ENCODE results near the gene CYP2R1. TPM values are rescaled to one million over a fixed set of nuclear protein-coding genes. Genes with fewer than 3 reads are reported as not detected.
A peak's percentile ranks its signal among the peaks of the same experiment; 100 is the strongest.

CYP2R1 gene
- total RNA-seq (10 to 100 TPM; 14.2 to 15.8 TPM), total RNA-seq (5.2 to 55.0 (median 22.5) reads per million in 172 experiments)
- 25.4 TPM for polyA plus RNA-seq (2013, experiment 1 of 2)
- 24.7 TPM for polyA plus RNA-seq (2013, experiment 2 of 2)

GRCh38 chr11:14892036-14892556 is at the start of gene CYP2R1:
Gene CYP2R1, minus strand, starts transcription at chr11:14892231. Its CDS starts 26 bp downstream, at chr11:14892205.
- peaks cover 35% of the 10 kb centered on the region for H3K4me1 Mint-ChIP-seq (ENCODE audit: low read depth)
- peak within 1 kb of the TSS; percentile 94 for H3K27ac Mint-ChIP-seq
- Histone ChIP-seq H3K4me1 (ENCODE audit: insufficient read depth, low read length) (peaks cover 31% of the 10 kb centered on the region), H3K27me3 (ENCODE audit: control insufficient read depth in 1 of 2, insufficient read depth in 2 of 2, low read length in 2 of 2) (no peaks in the 10 kb centered on the region), H3K36me3 (ENCODE audit: insufficient read depth, low read length) (no peaks in the 10 kb centered on the region), H3K9me3 (ENCODE audit: control insufficient read depth in 1 of 2, insufficient read depth in 1 of 2, low read length in 2 of 2) (no peaks in the 10 kb centered on the region), H3K27ac (ENCODE audit: low read depth in 1 of 2, low read length in 2 of 2) (peak within 1 kb of the TSS; percentile 81 to 88), H3K4me3 (ENCODE audit: low read length) (peak within 1 kb of the TSS; percentile 94)
- TF ChIP-seq, protein P1, sequence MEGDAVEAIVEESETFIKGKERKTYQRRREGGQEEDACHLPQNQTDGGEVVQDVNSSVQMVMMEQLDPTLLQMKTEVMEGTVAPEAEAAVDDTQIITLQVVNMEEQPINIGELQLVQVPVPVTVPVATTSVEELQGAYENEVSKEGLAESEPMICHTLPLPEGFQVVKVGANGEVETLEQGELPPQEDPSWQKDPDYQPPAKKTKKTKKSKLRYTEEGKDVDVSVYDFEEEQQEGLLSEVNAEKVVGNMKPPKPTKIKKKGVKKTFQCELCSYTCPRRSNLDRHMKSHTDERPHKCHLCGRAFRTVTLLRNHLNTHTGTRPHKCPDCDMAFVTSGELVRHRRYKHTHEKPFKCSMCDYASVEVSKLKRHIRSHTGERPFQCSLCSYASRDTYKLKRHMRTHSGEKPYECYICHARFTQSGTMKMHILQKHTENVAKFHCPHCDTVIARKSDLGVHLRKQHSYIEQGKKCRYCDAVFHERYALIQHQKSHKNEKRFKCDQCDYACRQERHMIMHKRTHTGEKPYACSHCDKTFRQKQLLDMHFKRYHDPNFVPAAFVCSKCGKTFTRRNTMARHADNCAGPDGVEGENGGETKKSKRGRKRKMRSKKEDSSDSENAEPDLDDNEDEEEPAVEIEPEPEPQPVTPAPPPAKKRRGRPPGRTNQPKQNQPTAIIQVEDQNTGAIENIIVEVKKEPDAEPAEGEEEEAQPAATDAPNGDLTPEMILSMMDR (IDR thresholded peaks at IDR 0.05): no peak
- H3K9me3 Mint-ChIP-seq: no peaks in the 10 kb centered on the region
- H3K36me3 Mint-ChIP-seq (ENCODE audit: low read depth): peaks cover 8% of the 10 kb centered on the region
- DNase-seq (peak; percentile 79 to 95 (median 86)), ATAC-seq (ENCODE audit: poor library complexity) (peak; percentile 82)
- intact Hi-C loops (cut with DNase I, micrococcal nuclease): loop anchor here (2.0 to 10.0 kb wide), 8 partner anchors 125 to 1427 kb away; partner anchors contain the start of genes BTBD10 (in 1 of the 2), PSMA1 (in 1 of the 2) and RRAS2 (in 1 of the 2)
- H3K4me3 Mint-ChIP-seq: peak within 1 kb of the TSS; percentile 96
- ChIA-PET CTCF (interaction anchor here (0.5 to 5.6 kb wide), 8 partner anchors 14 to 392 kb away, joined by 3 to 73 read pairs (median 6); partner anchors contain the start of genes COPB1 and PDE3B), POLR2A (interaction anchor here (0.7 to 3.0 kb wide), 24 partner anchors 9 to 1429 kb away, joined by 3 to 53 read pairs (median 4); partner anchors contain the start of genes BTBD10, COPB1 and PSMA1)
- no peaks in the 10 kb centered on the region for H3K27me3 Mint-ChIP-seq

- Mint-ChIP-seq H3K36me3 (ENCODE audit: low read depth) (peaks cover 18% of the 10 kb centered on the region), H3K9me3 (no peaks in the 10 kb centered on the region), H3K4me1 (ENCODE audit: low read depth) (no peaks in the 10 kb centered on the region), H3K27me3 (no peaks in the 10 kb centered on the region), H3K4me3 (no peak overlapping the region), H3K27ac (no peak overlapping the region)
- Histone ChIP-seq H3K4me3 (ENCODE audit: low read length) (no peak overlapping the region), H3K27ac (ENCODE audit: low read depth in 1 of 2, low read length in 2 of 2) (no peak overlapping the region), H3K36me3 (ENCODE audit: insufficient read depth, low read length) (no peaks in the 10 kb centered on the region), H3K27me3 (ENCODE audit: control insufficient read depth in 1 of 2, insufficient read depth in 2 of 2, low read length in 2 of 2) (no peaks in the 10 kb centered on the region), H3K4me1 (ENCODE audit: insufficient read depth, low read length) (no peaks in the 10 kb centered on the region), H3K9me3 (ENCODE audit: control insufficient read depth in 1 of 2, insufficient read depth in 1 of 2, low read length in 2 of 2) (peaks cover 0 to 7% of the 10 kb centered on the region in 2 experiments)
- intact Hi-C loops (cut with DNase I, micrococcal nuclease): no loop called here
- ATAC-seq (ENCODE audit: poor library complexity) (no peak), DNase-seq (no peak)
- TF ChIP-seq, protein P1 (IDR thresholded peaks at IDR 0.05): no peak
- ChIA-PET POLR2A (no interaction called here), CTCF (no interaction called here)
Measured at GRCh38 chr11:14938936-14939335, 46.9 kb upstream of the CYP2R1 start.

- intact Hi-C loops (cut with DNase I, micrococcal nuclease): no loop called here
- TF ChIP-seq, protein P1 (IDR thresholded peaks at IDR 0.05): no peak
- Histone ChIP-seq H3K36me3 (ENCODE audit: insufficient read depth, low read length) (no peaks in the 10 kb centered on the region), H3K27ac (ENCODE audit: low read depth in 1 of 2, low read length in 2 of 2) (no peak overlapping the region), H3K4me1 (ENCODE audit: insufficient read depth, low read length) (no peaks in the 10 kb centered on the region), H3K4me3 (ENCODE audit: low read length) (no peak overlapping the region), H3K27me3 (ENCODE audit: control insufficient read depth in 1 of 2, insufficient read depth in 2 of 2, low read length in 2 of 2) (no peaks in the 10 kb centered on the region), H3K9me3 (ENCODE audit: control insufficient read depth in 1 of 2, insufficient read depth in 1 of 2, low read length in 2 of 2) (peaks cover 0 to 7% of the 10 kb centered on the region in 2 experiments)
- ChIA-PET CTCF (no interaction called here), POLR2A (no interaction called here)
- DNase-seq (no peak), ATAC-seq (ENCODE audit: poor library complexity) (no peak)
- no peaks in the 10 kb centered on the region for H3K27me3 Mint-ChIP-seq
- no peak overlapping the region for H3K4me3 Mint-ChIP-seq
- H3K4me1 Mint-ChIP-seq (ENCODE audit: low read depth): no peaks in the 10 kb centered on the region
- H3K36me3 Mint-ChIP-seq (ENCODE audit: low read depth): peaks cover 18% of the 10 kb centered on the region
- no peak overlapping the region for H3K27ac Mint-ChIP-seq
- H3K9me3 Mint-ChIP-seq: no peaks in the 10 kb centered on the region
Measured at GRCh38 chr11:14934641-14935351, 42.8 kb upstream of the CYP2R1 start.

Measured in CD4-positive, alpha-beta T cell (primary cell).